Neuronal stem cell (in vitro differentiated cells): ENCODE data around the gene SMIM26.

ENCODE experiments used
- DNase-seq: peaks from one replicate; pipeline ENCODE4 v3.0.0-alpha.2; 2013; ENCODE audit warnings: low spot score
- H2AFZ ChIP-seq: one replicate; pipeline ENCODE4 v1.6.1; 2013; ENCODE audit warnings: mild to moderate bottlenecking, low read length, inconsistent platforms
- H2AK5ac ChIP-seq: 2 replicates; pipeline ENCODE4 v1.6.1; 2013; ENCODE audit warnings: low read depth, mild to moderate bottlenecking, inconsistent platforms, low read length, moderate library complexity, mixed read lengths
- H2BK120ac ChIP-seq: 2 replicates; pipeline ENCODE4 v1.6.1; 2013; ENCODE audit warnings: low read depth, mild to moderate bottlenecking, inconsistent platforms, low read length, moderate library complexity, mixed read lengths
- H2BK12ac ChIP-seq: one replicate; pipeline ENCODE4 v1.6.1; 2013; ENCODE audit warnings: low read length, inconsistent platforms
- H2BK15ac ChIP-seq: 2 replicates; pipeline ENCODE4 v1.6.1; 2013; ENCODE audit warnings: mild to moderate bottlenecking, low read length, inconsistent platforms, mixed read lengths
- H2BK5ac ChIP-seq: one replicate; pipeline ENCODE4 v1.6.1; 2013; ENCODE audit warnings: inconsistent platforms, mild to moderate bottlenecking, low read length, moderate library complexity
- H3K14ac ChIP-seq: one replicate; pipeline ENCODE4 v1.6.1; 2013; ENCODE audit warnings: low read length, inconsistent platforms
- H3K18ac ChIP-seq: 2 replicates; pipeline ENCODE4 v1.6.1; 2013; ENCODE audit warnings: low read length, inconsistent platforms
- H3K23ac ChIP-seq: 2 replicates; pipeline ENCODE4 v1.6.1; 2013; ENCODE audit warnings: low read depth, mild to moderate bottlenecking, mixed read lengths, low read length, inconsistent platforms; ENCODE audit not compliant: poor library complexity
- H3K27ac ChIP-seq: replicated peaks from 3 replicates; pipeline ENCODE4 v1.5.1; 2013; ENCODE audit warnings: low read length, inconsistent platforms
- H3K27me3 ChIP-seq, 3 experiments: 2 replicates each; pipeline ENCODE4 v1.6.1; 2013; ENCODE audit warnings: low read length in 3 of 3, mild to moderate bottlenecking in 2 of 3, inconsistent platforms in 1 of 3, low read depth in 1 of 3, mixed read lengths in 1 of 3, moderate library complexity in 1 of 3; ENCODE audit not compliant: control insufficient read depth in 3 of 3, insufficient read depth in 3 of 3
- H3K36me3 ChIP-seq, 2 donors: replicated peaks in 1 of 2; 2 replicates each; pipeline ENCODE4 v1.6.1; 2013; ENCODE audit warnings: low read length in 2 of 2; ENCODE audit not compliant: control insufficient read depth in 2 of 2, insufficient read depth in 2 of 2
- H3K4ac ChIP-seq: 2 replicates; pipeline ENCODE4 v1.6.1; 2013; ENCODE audit warnings: inconsistent platforms, mild to moderate bottlenecking, low read length, moderate library complexity
- H3K4me1 ChIP-seq, 2 donors: 1 replicate in 1 of 2; 2 replicates in 1 of 2; pipeline ENCODE4 v1.6.1; 2013; ENCODE audit warnings: low read length in 2 of 2, low read depth in 1 of 2; ENCODE audit not compliant: control insufficient read depth in 2 of 2, insufficient read depth in 1 of 2
- H3K4me2 ChIP-seq: one replicate; pipeline ENCODE4 v1.6.1; 2013; ENCODE audit warnings: mild to moderate bottlenecking, low read length, inconsistent platforms; ENCODE audit not compliant: insufficient read depth, poor library complexity, severe bottlenecking
- H3K4me3 ChIP-seq, 2 donors: 2 replicates each; pipeline ENCODE4 v1.5.1; 2013; ENCODE audit warnings: low read length in 2 of 2, mild to moderate bottlenecking in 2 of 2, inconsistent platforms in 1 of 2, moderate library complexity in 1 of 2
- H3K79me1 ChIP-seq: one replicate; pipeline ENCODE4 v1.6.1; 2013; ENCODE audit warnings: low read depth, mild to moderate bottlenecking, inconsistent platforms, low read length, moderate library complexity
- H3K9ac ChIP-seq: one replicate; pipeline ENCODE4 v1.6.1; 2013; ENCODE audit warnings: mild to moderate bottlenecking, low read depth, low read length, inconsistent platforms; ENCODE audit not compliant: poor library complexity
- H3K9me3 ChIP-seq, 2 donors: replicated peaks in 1 of 2; 2 replicates each; pipeline versions ENCODE3 to v1.6.1; 2013; ENCODE audit warnings: low read length in 2 of 2, mild to moderate bottlenecking in 2 of 2, inconsistent platforms in 1 of 2, low read depth in 1 of 2, mixed read lengths in 1 of 2, moderate library complexity in 1 of 2; ENCODE audit not compliant: control insufficient read depth in 2 of 2, insufficient read depth in 1 of 2
- H4K8ac ChIP-seq: one replicate; pipeline ENCODE4 v1.6.1; 2013; ENCODE audit warnings: low read depth, mild to moderate bottlenecking, inconsistent platforms, low read length, moderate library complexity
- H4K91ac ChIP-seq: one replicate; pipeline ENCODE4 v1.6.1; 2013; ENCODE audit warnings: low read length, low read depth, mild to moderate bottlenecking, inconsistent platforms; ENCODE audit not compliant: poor library complexity
- WGBS, 2 donors: extraction: QIAGEN DNeasy Blood & Tissue Kit; methylation state at CpG; one replicate each; pipeline ENCODE4 v1.1.7; 2013; ENCODE audit warnings: missing lambda C conversion rate in 2 of 2, mixed read lengths in 1 of 2; ENCODE audit not compliant: insufficient read length in 2 of 2, insufficient replicate concordance in 1 of 2; ENCODE audit errors: extremely low coverage in 2 of 2; 5-methylcytosine and 5-hydroxymethylcytosine counted together

The SMIM26 gene

GRCh38 chr20:18548465-18548864 lies 18.8 kb upstream of the SMIM26 start:
- no peak overlapping the region for H2BK12ac ChIP-seq
- H3K4me2 ChIP-seq = no peak overlapping the region
- no peak for DNase-seq
- WGBS, 2 donors = no CpG with 5 or more reads among the region's 3 CpGs
- no peak overlapping the region for H2AFZ ChIP-seq
- no peak overlapping the region for H3K23ac ChIP-seq
- H2BK120ac ChIP-seq = no peak overlapping the region
- no peak overlapping the region for H3K9ac ChIP-seq
- H3K14ac ChIP-seq = no peak overlapping the region
- no peak overlapping the region for H3K4ac ChIP-seq
- no peak overlapping the region for H4K91ac ChIP-seq
- no peak overlapping the region for H3K27ac ChIP-seq
- H3K4me3 ChIP-seq = no peak overlapping the region
- H3K4me1 ChIP-seq = no peaks in the 10 kb centered on the region
- no peak overlapping the region for H2BK5ac ChIP-seq
- peaks cover 17 to 92% of the 10 kb centered on the region in 2 donors for H3K36me3 ChIP-seq
- H3K18ac ChIP-seq = no peak overlapping the region
- H3K79me1 ChIP-seq = no peaks in the 10 kb centered on the region
- no peak overlapping the region for H2AK5ac ChIP-seq
- no peaks in the 10 kb centered on the region for H3K27me3 ChIP-seq
- H2BK15ac ChIP-seq = no peak overlapping the region
- H4K8ac ChIP-seq = no peak overlapping the region
- H3K9me3 ChIP-seq = peaks cover 0 to 2% of the 10 kb centered on the region in 2 donors

GRCh38 chr20:18553746-18554145 lies 13.5 kb upstream of the SMIM26 start:
- no peak overlapping the region for H2AFZ ChIP-seq
- no peaks in the 10 kb centered on the region for H3K9me3 ChIP-seq
- no peak overlapping the region for H3K23ac ChIP-seq
- no peak overlapping the region for H3K18ac ChIP-seq
- H3K79me1 ChIP-seq = no peaks in the 10 kb centered on the region
- H3K14ac ChIP-seq = no peak overlapping the region
- no peak overlapping the region for H2AK5ac ChIP-seq
- no peak overlapping the region for H4K8ac ChIP-seq
- no peak overlapping the region for H3K4me2 ChIP-seq
- no peak for DNase-seq
- H4K91ac ChIP-seq = no peak overlapping the region
- no peak overlapping the region for H2BK120ac ChIP-seq
- H3K27me3 ChIP-seq = no peaks in the 10 kb centered on the region
- H3K27ac ChIP-seq = no peak overlapping the region
- H3K4me1 ChIP-seq = no peaks in the 10 kb centered on the region
- no peak overlapping the region for H2BK5ac ChIP-seq
- H3K36me3 ChIP-seq = peaks cover 21 to 88% of the 10 kb centered on the region in 2 donors
- no peak overlapping the region for H2BK15ac ChIP-seq
- no CpG with 5 or more reads among the region's 8 CpGs for WGBS, 2 donors
- no peak overlapping the region for H2BK12ac ChIP-seq
- no peak overlapping the region for H3K4me3 ChIP-seq
- H3K4ac ChIP-seq = no peak overlapping the region
- H3K9ac ChIP-seq = no peak overlapping the region

GRCh38 chr20:18567739-18568091 lies 483 bp downstream of the SMIM26 start:
- Histone ChIP-seq H3K4ac (no peak overlapping the region), H2BK5ac (no peak overlapping the region), H2AK5ac (no peak overlapping the region), H2BK12ac (no peak overlapping the region), H3K18ac (no peak overlapping the region), H4K91ac (no peak overlapping the region), H2AFZ (peak overlapping the region; percentile 86), H3K79me1 (no peaks in the 10 kb centered on the region), H3K23ac (no peak overlapping the region), H3K9me3 (no peaks in the 10 kb centered on the region), H3K36me3 (peaks cover 12 to 30% of the 10 kb centered on the region in 2 donors), H3K9ac (no peak overlapping the region), H4K8ac (no peak overlapping the region), H3K27me3 (no peaks in the 10 kb centered on the region), H3K4me3 (peak overlapping the region; percentile 63 to 88), H3K4me1 (peaks cover 3 to 4% of the 10 kb centered on the region in 2 donors), H3K27ac (no peak overlapping the region), H3K14ac (no peak overlapping the region), H2BK15ac (no peak overlapping the region), H2BK120ac (no peak overlapping the region), H3K4me2 (peak overlapping the region; percentile 73)
- no peak for DNase-seq
- no CpG with 5 or more reads among the region's 6 CpGs for WGBS, 2 donors

GRCh38 chr20:18571009-18571408 lies 3.8 kb downstream of the SMIM26 start:
- no peak overlapping the region for H2BK5ac ChIP-seq
- H3K9me3 ChIP-seq = no peaks in the 10 kb centered on the region
- no peak overlapping the region for H3K4me3 ChIP-seq
- no peak overlapping the region for H2AK5ac ChIP-seq
- no peak overlapping the region for H3K18ac ChIP-seq
- WGBS, 2 donors = no CpG with 5 or more reads among the region's 2 CpGs
- no peak overlapping the region for H2BK12ac ChIP-seq
- H2BK120ac ChIP-seq = no peak overlapping the region
- H3K23ac ChIP-seq = no peak overlapping the region
- H3K36me3 ChIP-seq = peaks cover 12 to 30% of the 10 kb centered on the region in 2 donors
- H2BK15ac ChIP-seq = no peak overlapping the region
- no peaks in the 10 kb centered on the region for H3K27me3 ChIP-seq
- no peaks in the 10 kb centered on the region for H3K79me1 ChIP-seq
- no peak overlapping the region for H3K27ac ChIP-seq
- no peak overlapping the region for H3K4me2 ChIP-seq
- H4K91ac ChIP-seq = no peak overlapping the region
- no peak overlapping the region for H4K8ac ChIP-seq
- no peak overlapping the region for H3K4ac ChIP-seq
- no peak overlapping the region for H2AFZ ChIP-seq
- no peak for DNase-seq
- peaks cover 3 to 4% of the 10 kb centered on the region in 2 donors for H3K4me1 ChIP-seq
- no peak overlapping the region for H3K9ac ChIP-seq
- no peak overlapping the region for H3K14ac ChIP-seq
